Activated T-cell treated with anti-CD3 and anti-CD28 coated beads, Interleukin-2, amount 50 U/mL, for 24 hours (primary cell): ENCODE results near the gene PDE4B.
"Not testable (repeated sequence)": the region's sequence is repeated elsewhere in the genome, so short reads cannot be mapped to it uniquely, and the experiment has no call there.

Experiments
- DNase-seq: peaks from one replicate; pipeline ENCODE4 v3.0.0-alpha.2; 2020
- H3K27ac Mint-ChIP-seq: 2 replicates; pipeline ENCODE4 v1.8.0; 2020; ENCODE audit warnings: mild to moderate bottlenecking, mixed read lengths
- H3K27me3 Mint-ChIP-seq: 2 replicates; pipeline ENCODE4 v1.8.0; 2020; ENCODE audit warnings: mixed read lengths
- H3K36me3 Mint-ChIP-seq: 2 replicates; pipeline ENCODE4 v1.8.0; 2020; ENCODE audit warnings: low read depth, mixed read lengths
- H3K4me1 Mint-ChIP-seq: 2 replicates; pipeline ENCODE4 v1.8.0; 2020; ENCODE audit warnings: low read depth, mixed read lengths
- H3K4me3 Mint-ChIP-seq: 2 replicates; pipeline ENCODE4 v1.8.0; 2020; ENCODE audit warnings: mild to moderate bottlenecking, moderate library complexity, mixed read lengths
- H3K9me3 Mint-ChIP-seq: 2 replicates; pipeline ENCODE4 v1.8.0; 2020; ENCODE audit warnings: mixed read lengths

PDE4B gene

GRCh38 chr1:65827346-65827745 lies 34.7 kb downstream of the PDE4B start:
- H3K4me1 Mint-ChIP-seq = peaks cover 4% of the 10 kb centered on the region
- no peaks in the 10 kb centered on the region for H3K36me3 Mint-ChIP-seq
- no peak overlapping the region for H3K4me3 Mint-ChIP-seq
- H3K27me3 Mint-ChIP-seq = peaks cover 30% of the 10 kb centered on the region
- no peaks in the 10 kb centered on the region for H3K9me3 Mint-ChIP-seq
- H3K27ac Mint-ChIP-seq = no peak overlapping the region
- DNase-seq = no peak

GRCh38 chr1:65830306-65830705 lies 37.6 kb downstream of the PDE4B start:
- no peak for DNase-seq
- no peaks in the 10 kb centered on the region for H3K9me3 Mint-ChIP-seq
- no peaks in the 10 kb centered on the region for H3K36me3 Mint-ChIP-seq
- H3K27ac Mint-ChIP-seq = no peak overlapping the region
- H3K4me1 Mint-ChIP-seq = peaks cover 4% of the 10 kb centered on the region
- no peak overlapping the region for H3K4me3 Mint-ChIP-seq
- peaks cover 15% of the 10 kb centered on the region for H3K27me3 Mint-ChIP-seq

GRCh38 chr1:65832296-65832695 lies 39.6 kb downstream of the PDE4B start:
- H3K36me3 Mint-ChIP-seq = no peaks in the 10 kb centered on the region
- H3K4me3 Mint-ChIP-seq = no peak overlapping the region
- no peak overlapping the region for H3K27ac Mint-ChIP-seq
- DNase-seq = no peak
- peaks cover 8% of the 10 kb centered on the region for H3K27me3 Mint-ChIP-seq
- peaks cover 4% of the 10 kb centered on the region for H3K4me1 Mint-ChIP-seq
- H3K9me3 Mint-ChIP-seq = no peaks in the 10 kb centered on the region

GRCh38 chr1:65836686-65837085 lies 44.0 kb downstream of the PDE4B start:
- no peak for DNase-seq
- H3K9me3 Mint-ChIP-seq = no peaks in the 10 kb centered on the region
- no peak overlapping the region for H3K4me3 Mint-ChIP-seq
- H3K27me3 Mint-ChIP-seq = peaks cover 9% of the 10 kb centered on the region
- no peaks in the 10 kb centered on the region for H3K36me3 Mint-ChIP-seq
- no peak overlapping the region for H3K27ac Mint-ChIP-seq
- H3K4me1 Mint-ChIP-seq = no peaks in the 10 kb centered on the region

- no peaks in the 10 kb centered on the region for H3K36me3 Mint-ChIP-seq
- no peaks in the 10 kb centered on the region for H3K9me3 Mint-ChIP-seq
- DNase-seq = no peak
- no peak overlapping the region for H3K4me3 Mint-ChIP-seq
- peaks cover 9% of the 10 kb centered on the region for H3K27me3 Mint-ChIP-seq
- no peak overlapping the region for H3K27ac Mint-ChIP-seq
- H3K4me1 Mint-ChIP-seq = no peaks in the 10 kb centered on the region
Observed at GRCh38 chr1:65840683-65841082, 48.0 kb downstream of the PDE4B start.

- H3K4me1 Mint-ChIP-seq = no peaks in the 10 kb centered on the region
- H3K27me3 Mint-ChIP-seq = peaks cover 4% of the 10 kb centered on the region
- no peaks in the 10 kb centered on the region for H3K36me3 Mint-ChIP-seq
- no peak for DNase-seq
- no peak overlapping the region for H3K27ac Mint-ChIP-seq
- peaks cover 3% of the 10 kb centered on the region for H3K9me3 Mint-ChIP-seq
- H3K4me3 Mint-ChIP-seq = no peak overlapping the region
Observed at GRCh38 chr1:65844296-65844695, 51.6 kb downstream of the PDE4B start.

- H3K36me3 Mint-ChIP-seq = no peaks in the 10 kb centered on the region
- no peak overlapping the region for H3K27ac Mint-ChIP-seq
- no peaks in the 10 kb centered on the region for H3K27me3 Mint-ChIP-seq
- no peak for DNase-seq
- H3K4me1 Mint-ChIP-seq = no peaks in the 10 kb centered on the region
- no peak overlapping the region for H3K4me3 Mint-ChIP-seq
- peaks cover 8% of the 10 kb centered on the region for H3K9me3 Mint-ChIP-seq
Observed at GRCh38 chr1:65844821-65845534, 52.3 kb downstream of the PDE4B start.

GRCh38 chr1:65845535-65846060 lies 52.9 kb downstream of the PDE4B start:
- no peaks in the 10 kb centered on the region for H3K36me3 Mint-ChIP-seq
- H3K27ac Mint-ChIP-seq = no peak overlapping the region
- peaks cover 11% of the 10 kb centered on the region for H3K9me3 Mint-ChIP-seq
- H3K27me3 Mint-ChIP-seq = no peaks in the 10 kb centered on the region
- no peak overlapping the region for H3K4me3 Mint-ChIP-seq
- H3K4me1 Mint-ChIP-seq = no peaks in the 10 kb centered on the region
- no peak for DNase-seq

GRCh38 chr1:65846866-65847265 lies 54.2 kb downstream of the PDE4B start:
- DNase-seq = no peak
- Mint-ChIP-seq H3K4me3 (no peak overlapping the region), H3K27me3 (no peaks in the 10 kb centered on the region), H3K9me3 (peaks cover 11% of the 10 kb centered on the region), H3K27ac (no peak overlapping the region), H3K4me1 (no peaks in the 10 kb centered on the region), H3K36me3 (no peaks in the 10 kb centered on the region)

- Mint-ChIP-seq H3K27ac (no peak overlapping the region), H3K4me3 (no peak overlapping the region), H3K9me3 (peaks cover 11% of the 10 kb centered on the region), H3K4me1 (no peaks in the 10 kb centered on the region), H3K27me3 (no peaks in the 10 kb centered on the region), H3K36me3 (no peaks in the 10 kb centered on the region)
- no peak for DNase-seq
Observed at GRCh38 chr1:65850281-65850680, 57.6 kb downstream of the PDE4B start.

GRCh38 chr1:65856591-65856990 lies 63.9 kb downstream of the PDE4B start:
- H3K36me3 Mint-ChIP-seq, H3K27ac Mint-ChIP-seq, H3K27me3 Mint-ChIP-seq, H3K9me3 Mint-ChIP-seq, H3K4me1 Mint-ChIP-seq, H3K4me3 Mint-ChIP-seq, DNase-seq: not testable (repeated sequence)

- Mint-ChIP-seq H3K27me3 (peaks cover 28% of the 10 kb centered on the region), H3K36me3 (no peaks in the 10 kb centered on the region), H3K4me3 (no peak overlapping the region), H3K9me3 (peaks cover 7% of the 10 kb centered on the region), H3K27ac (no peak overlapping the region), H3K4me1 (no peaks in the 10 kb centered on the region)
- no peak for DNase-seq
Observed at GRCh38 chr1:65866439-65866838, 73.7 kb downstream of the PDE4B start.

- Mint-ChIP-seq H3K4me1 (no peaks in the 10 kb centered on the region), H3K36me3 (no peaks in the 10 kb centered on the region)
- no peak for DNase-seq
Observed at GRCh38 chr1:65872301-65872700, 79.6 kb downstream of the PDE4B start.

GRCh38 chr1:65878342-65878741 lies 85.6 kb downstream of the PDE4B start:
- not testable (repeated sequence) for H3K4me1 Mint-ChIP-seq, H3K36me3 Mint-ChIP-seq, H3K4me3 Mint-ChIP-seq, H3K27ac Mint-ChIP-seq, H3K9me3 Mint-ChIP-seq, DNase-seq, H3K27me3 Mint-ChIP-seq

More at GRCh38 chr1:65872301-65872700, 79.6 kb downstream of the PDE4B start:
- Mint-ChIP-seq H3K27ac (no peak overlapping the region), H3K4me3 (no peak overlapping the region), H3K9me3 (peaks cover 5% of the 10 kb centered on the region), H3K27me3 (peaks cover 17% of the 10 kb centered on the region)

GRCh38 chr1:65880611-65881010 lies 87.9 kb downstream of the PDE4B start:
- Mint-ChIP-seq H3K27me3 (no peaks in the 10 kb centered on the region), H3K9me3 (peaks cover 8% of the 10 kb centered on the region), H3K4me3 (no peak overlapping the region), H3K27ac (no peak overlapping the region), H3K4me1 (no peaks in the 10 kb centered on the region), H3K36me3 (no peaks in the 10 kb centered on the region)
- DNase-seq = no peak
